ENCODE measurements around the gene BICRA.
A peak's percentile ranks its signal among the peaks of the same experiment; 100 is the strongest.

BICRA gene

DNA sequence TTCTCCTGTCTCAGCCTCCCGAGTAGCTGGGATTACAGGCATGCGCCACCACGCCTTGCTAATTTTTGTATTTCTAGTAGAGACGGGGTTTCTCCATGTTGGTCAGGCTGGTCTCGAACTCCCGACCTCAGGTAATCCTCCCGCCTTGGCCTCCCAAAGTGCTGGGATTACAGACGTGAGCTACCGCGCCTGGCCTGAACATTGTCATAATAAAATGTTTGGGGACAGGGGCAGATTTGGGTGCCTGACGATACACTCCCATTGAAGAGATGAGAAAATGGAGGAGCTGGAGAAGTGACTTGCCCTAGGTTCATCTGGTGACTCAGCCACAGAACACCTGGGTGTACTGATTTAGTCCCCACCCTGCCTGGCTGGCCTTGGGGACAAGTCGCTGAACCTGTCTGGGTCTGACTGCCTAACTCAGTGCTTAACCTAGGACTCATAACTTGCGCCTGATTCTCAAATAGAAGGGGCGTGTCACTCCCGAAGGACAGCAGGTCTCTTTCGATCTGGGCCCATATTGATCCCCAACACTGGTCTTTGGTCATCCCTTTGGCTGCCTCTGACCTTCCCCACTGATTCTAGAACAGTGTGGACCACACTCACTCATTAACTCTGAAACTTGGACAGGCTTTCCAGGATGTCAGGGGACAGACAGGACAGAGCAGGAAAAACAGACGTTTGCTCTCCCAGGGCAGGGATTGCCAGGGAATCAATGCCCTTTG, 7.6 kb upstream of the BICRA start:
- no peak for DNase-seq

DNA sequence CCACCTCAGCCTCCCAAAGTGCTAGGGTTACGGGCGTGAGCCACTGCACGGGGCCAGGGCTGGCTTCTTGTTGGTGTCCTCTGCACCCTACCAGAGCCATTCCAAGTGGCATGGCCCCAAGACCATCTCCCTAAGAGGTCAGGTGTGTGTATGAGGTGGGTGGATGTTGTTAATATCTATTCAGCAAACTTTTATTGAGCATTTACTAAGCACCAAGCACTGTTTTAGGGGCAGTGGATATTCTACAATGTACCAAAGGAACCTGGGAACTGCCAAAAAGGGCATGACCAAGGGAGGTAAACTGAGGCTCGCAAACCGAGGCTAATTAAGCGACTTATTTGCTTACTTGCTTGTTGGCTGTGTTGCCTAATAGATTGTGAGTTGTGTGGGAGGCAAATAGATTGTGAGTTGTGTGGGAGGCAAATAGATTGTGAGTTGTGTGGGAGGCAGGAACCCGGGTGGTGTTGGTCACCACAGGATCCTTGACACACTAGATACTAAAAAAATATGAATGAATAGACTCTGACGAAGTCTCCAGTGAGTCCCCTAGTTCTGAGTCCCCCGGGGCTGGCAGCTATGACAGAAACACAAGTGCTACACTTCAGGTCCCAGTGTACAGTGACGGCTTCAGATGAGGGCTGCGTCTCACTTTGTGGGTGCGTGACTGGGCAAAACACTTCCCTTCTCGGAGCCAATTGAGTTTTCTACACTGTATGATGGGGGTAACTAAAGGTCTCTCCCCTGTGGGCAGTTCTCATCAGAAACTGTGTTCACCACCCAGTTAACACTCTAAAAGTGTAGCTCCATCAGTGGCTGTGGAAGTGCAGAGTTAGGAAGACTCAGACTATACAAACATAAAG, 5.0 kb upstream of the BICRA start:
- no peak for DNase-seq

DNA sequence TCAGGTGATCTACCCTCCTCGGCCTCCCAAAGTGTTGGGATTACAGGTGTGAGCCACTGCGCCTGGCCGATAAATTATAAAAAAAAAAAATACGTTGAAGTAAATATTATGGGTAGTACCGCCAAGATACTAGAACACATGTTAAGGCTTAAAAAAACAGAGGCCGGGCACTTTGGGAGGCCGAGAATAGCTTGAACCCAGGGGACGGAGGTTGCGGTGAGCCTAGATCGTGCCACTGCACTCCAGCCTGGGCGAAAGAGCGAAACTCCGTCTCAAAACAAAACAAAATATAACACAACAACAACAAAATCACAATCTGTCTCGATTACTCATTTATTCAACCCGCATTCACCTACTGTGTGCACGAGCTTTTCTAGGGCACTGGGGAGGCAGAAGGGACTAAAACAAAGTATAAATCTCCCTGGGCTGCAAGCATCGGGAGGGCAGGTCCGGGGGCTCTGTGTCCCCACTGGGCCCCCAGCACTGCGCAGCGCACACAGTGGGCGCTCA, 1.3 kb upstream of the BICRA start:
- no peak for DNase-seq

DNA sequence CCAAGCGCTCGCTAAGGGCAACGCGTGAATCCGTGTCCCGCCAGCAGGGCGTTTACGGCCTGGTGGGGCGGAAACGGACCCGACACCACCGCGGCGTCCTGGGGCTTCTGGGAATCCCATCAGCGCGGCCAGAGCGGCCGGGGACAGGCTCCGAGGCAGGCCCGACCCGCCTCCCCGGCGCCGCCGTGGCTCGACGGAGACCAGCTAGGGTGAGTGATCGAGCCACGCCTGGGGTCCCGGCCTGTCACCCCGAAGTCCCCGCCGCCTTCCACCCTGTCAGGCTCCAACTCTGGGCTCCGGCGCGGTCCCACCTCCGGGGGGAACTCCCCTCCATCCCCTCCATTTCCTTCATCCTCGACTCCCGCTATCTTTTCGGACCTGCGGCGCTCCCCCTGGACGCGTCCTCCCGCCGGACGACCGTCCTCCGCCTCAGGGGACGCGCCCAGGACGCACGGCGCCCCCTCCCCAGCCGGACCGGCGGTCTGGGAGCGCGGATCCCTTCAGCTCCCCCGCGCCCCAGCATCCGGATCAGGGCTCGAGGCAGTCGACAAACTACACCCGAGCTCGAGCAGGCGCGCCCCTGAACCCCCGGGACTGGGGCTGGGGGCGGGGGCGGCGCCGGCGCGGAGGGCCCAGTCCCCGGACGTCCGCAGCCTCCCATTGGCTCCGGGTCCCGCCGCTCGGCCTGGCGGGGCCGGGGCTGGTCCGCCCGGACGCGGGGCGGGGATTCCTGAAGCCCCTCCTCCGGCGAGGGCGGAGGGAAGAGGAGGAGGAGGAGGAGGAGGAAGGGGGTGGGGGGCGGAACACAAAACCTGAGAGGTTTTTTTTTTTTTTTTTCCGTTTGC, 638 bp upstream of the BICRA start:
- peak; percentile 96 for DNase-seq

DNA sequence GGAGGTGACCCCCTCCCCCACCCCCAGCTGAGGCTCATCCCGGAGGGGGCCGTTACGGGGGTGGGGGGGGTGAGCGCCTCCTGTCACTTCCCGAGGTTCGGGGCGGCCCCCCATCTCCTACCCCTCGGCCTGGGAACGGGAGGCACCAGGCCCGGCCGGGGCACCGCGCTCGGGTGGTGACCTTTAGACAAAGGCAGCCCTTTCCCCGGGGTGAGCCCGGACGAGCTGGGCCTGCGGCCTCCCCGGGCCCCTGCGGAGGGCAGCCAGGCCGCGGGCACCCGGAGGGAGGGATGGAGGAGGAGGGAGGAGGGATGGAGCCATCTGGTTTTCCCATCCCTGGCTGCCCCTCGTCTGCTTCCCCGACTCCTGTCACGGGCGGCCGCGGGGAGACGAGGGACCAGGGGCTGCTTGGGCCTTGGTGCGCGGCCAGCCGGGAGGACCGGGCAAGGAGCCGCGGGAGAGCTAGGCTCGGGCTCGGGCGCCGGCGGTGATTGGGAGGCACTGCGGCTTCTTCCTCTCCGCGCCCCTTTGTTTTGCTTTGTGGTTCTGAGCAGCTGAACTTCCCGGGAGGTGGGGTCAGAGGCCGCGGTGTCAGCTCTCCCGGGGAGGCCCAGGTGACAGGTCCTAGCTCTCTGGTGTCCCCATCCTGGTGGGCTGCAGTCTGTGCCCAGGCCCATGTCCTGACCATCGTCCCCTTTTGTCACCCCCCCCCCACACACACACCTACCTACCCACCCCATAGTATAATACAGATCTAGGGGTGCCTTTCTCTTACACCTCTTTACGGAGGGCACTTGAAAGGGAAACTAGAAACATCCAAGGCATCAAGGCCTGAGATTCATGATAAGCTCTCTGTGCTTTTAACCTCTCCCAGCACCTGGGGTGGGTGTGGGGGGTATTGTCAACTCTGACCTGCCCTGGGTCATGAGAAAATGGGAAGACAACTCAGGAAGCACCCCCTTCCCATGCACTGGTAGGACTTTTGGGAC, 1.3 kb downstream of the BICRA start:
- peak; percentile 29 for DNase-seq

DNA sequence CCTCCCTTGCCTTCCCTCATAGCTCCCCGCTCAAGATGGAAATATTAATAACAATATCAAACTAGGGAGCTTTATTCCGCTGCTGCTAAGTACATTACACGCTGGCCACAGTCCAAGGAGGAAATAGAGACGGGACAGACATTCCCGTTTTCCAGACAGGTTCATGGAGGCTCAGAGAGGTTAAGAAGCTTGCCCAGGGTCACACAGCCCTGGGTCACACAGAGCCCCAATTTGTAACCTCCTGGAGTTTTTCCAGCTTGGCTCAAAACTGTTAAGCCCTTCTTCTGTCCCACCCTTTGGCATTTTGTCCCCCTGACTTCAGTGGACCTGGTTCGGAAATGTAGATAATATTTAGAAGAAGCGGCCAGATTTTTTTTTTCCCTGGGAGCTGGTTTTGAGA, 2.0 kb downstream of the BICRA start:
- no peak for DNase-seq

DNA sequence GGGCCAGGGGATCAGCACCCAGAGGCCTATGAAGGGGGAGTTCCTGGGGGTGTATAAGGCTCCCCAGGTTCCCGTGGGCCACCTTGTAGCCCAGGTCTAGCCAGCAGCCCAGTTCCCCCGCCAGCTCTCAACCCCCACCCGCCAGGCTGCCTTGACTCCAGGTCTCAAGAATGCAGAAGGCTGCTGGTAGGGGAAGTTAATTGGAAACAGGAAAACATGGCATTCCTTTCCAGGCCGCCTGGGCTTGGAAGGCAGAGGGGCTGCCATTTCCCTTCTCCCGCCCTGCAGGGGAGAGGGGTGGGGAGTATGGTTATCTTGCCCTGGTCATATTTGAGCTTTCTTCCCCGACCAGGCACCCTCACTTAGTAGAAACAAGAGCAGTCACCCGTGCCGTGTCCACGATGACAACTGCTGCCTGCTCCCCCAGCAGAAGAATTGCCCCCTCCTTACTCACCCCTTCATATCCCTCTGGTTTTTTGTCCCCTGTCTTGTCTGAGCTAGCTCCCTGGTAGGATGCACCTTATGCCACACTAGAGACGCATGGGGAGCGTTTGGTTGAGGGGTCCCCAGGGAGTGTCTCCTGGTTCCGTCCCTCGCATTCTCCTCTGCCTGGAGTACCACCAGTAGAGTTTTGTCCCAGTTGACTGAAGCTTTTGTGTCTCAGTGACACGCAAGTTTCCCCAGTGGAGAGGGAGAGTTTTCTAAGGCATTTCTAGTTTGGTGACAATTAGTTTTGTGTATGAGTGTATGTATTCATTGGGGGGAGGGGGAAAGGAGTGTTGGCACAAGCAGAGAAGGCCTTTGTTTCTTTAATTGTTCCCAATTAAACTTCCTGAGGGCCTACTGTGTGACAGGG, 4.5 kb downstream of the BICRA start:
- peak; percentile 93 for DNase-seq

DNA sequence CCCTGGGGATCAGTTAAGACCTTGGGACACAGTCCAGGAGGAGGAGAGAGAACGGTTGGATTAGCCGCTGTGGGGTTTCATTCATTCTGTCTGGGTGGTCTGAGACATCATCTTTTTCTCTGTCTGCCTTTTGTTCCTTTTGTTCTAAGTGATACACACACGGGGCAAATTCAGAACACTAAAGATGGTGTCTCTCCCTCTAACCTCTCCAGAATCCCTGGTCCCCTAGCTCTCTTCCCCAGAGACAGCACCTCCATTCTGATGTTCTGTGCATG, 5.0 kb downstream of the BICRA start:
- DNase-seq: no peak

DNA sequence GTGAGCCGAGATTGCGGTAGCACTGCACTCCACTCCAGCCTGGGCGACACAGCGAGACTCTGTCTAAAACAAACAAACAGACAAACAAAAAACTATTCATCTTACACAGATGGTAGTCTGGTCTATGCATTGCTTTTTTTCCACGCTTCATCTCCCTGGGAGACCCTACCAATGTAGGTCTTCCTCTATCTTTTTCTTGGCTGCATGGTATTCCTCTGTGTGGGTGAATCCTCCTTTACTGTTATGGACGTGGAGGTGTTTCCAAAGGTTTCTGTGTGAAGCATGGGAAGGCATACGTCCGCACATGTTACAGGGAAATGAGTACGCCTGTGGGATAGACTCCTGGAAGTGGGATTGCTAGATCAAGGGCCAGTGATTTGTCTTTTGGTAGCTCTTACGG, 5.6 kb downstream of the BICRA start:
- no peak for DNase-seq

DNA sequence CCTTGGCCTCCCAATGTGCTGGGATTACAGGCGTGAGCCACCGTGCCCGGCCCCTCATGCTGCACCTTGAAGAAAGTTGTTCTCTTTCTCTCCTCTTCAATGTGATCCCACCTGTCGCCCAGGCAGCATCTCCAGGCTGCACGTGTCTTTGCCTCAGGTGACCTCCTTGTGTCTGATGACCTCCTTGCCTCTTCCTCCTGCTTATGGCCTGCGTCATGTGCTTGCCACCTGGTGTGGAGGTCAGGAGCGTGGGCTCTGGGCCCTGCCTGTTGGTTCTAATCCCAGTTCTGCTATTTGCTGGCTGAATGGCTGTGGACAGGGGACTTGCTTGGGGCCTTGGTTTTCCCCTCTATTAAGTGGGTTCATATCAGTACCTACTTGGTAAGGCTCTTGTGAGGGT, 6.3 kb downstream of the BICRA start:
- DNase-seq: no peak

DNA sequence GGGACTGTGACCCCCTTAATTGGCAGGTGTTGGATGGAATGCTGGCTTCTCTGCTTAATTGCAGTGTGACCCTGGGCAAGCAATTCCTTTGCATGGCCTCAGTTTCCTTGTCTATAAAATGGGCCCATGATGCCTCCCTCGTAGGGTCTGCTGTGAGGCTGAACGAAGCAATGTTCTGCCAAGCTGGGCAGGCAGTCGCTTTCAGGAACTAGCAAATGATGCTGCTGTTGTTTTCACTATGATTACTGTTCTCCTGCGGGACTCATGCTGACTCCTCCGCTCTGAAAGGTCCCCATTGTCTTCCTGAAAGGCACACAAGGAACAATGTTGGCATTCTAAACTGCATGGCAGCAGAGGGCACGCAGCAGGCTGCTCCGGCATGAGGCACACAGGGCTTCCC, 6.8 kb downstream of the BICRA start:
- no peak for DNase-seq

DNA sequence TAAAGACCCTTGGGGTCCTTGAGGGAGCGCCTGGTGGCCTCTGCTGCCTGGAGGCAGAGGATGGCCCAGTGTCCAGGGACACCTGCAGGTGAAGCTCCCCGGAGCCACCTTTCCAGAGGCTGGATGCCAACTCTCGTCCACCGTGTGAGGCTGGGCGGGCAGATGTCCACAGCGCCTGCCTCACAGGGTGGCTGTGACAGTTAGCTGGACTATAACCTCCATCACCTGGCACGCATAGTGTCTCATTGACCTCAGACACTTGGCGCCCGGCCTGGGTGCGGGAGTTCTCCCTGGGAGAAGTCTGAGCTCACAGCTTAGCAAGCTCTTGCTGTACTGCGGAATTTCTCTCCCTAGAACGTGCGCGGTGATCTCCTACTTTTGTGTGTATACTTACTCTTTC, 9.8 kb downstream of the BICRA start:
- DNase-seq: no peak

DNA sequence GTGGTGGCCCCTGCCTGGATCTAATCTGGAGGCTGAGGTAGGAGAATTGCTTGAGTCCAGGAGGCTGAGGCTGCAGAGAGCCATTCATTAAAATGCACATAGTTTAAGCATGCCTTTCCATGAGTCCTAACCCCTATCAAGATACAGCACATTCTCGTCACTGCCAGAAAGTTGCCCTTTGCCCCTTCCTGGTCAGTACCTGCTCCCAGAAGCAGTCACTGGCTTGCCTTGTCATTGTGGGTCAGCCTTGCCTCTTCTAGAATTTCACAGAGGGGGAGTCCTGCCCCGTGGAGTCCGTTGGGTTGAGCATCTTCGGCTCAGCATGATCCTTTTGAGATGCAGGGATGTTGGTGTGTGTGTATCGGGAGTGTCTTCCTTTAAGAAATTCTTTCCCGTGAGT, 10.8 kb downstream of the BICRA start:
- no peak for DNase-seq

DNA sequence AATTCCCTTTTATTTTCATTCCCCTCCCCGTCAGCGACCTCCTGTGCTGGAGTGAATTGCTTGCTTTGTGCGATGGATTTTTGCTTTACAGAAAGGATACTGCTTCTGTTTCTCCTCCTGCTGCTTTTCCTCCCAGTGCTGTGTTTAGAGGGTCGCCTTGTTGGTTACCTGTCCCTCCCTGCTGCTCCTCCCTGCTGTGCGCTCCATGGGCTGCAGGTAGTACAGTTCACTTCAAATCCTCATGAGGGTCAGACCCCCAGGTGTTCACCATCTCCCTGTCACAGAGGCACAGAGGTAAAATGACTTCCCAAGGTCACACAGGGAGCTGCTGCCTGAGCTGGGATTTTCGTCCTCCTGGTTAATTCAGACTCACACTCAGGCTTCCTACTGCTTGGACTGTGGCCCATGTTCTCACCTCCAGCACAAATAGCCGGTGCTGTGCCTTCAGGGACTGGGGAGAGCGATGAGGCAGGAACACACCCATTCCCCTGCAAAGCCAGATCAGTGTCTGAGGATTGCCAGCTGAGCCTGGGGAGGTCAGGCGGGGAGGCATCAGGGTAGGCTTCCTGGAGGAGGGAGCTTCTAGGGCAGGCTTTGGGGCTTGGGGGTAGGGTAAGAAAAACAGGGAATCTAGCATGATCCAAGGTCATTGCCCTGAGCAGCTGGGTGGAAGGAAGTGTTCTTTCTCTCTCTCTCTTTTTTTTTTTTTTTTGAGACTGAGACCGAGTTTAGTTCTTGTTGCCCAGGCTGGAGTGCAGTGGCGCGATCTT, 14.4 kb downstream of the BICRA start:
- DNase-seq: no peak

DNA sequence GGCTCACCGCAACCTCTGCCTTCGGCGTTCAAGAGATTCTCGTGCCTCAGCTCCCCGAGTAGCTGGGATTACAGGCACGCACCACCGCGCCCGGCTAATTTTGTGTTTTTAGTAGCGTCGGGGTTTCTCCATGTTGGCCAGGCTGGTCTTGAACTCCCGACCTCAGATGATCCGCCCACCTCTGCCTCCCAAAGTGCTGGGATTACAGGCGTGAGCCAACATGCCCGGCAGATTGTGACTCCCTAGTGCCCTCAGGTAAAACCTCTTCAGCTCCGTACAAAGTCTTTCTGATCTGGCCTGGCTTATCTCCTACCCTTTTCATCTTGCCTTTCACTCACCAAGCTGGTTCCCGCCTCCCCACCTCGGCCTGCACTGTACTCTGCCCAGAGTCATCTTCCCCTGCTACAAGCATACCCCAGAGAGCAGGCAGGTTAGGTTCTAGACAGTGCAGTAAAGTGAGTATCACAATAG, 15.0 kb downstream of the BICRA start:
- DNase-seq: no peak

DNA sequence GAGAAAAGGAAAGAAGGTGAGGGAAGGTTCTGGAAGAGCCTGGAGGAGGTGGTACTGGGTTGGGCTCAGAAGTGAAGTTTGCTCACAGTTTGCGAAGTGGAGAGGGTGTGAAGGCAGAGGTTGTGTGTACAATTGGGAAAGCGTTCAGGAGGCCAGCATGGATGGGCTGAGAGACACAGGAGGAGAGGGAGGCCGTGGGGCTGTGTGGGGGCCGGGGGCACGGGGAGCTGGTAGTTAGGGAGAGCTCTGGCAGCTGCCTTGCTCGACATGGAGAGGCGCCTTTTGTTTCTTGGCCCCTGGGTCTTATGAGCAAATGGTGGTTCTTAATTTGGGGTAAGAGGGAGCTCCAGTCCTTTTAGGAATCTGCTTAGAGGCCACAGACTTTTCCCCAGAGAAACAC, 16.7 kb downstream of the BICRA start:
- no peak for DNase-seq

DNA sequence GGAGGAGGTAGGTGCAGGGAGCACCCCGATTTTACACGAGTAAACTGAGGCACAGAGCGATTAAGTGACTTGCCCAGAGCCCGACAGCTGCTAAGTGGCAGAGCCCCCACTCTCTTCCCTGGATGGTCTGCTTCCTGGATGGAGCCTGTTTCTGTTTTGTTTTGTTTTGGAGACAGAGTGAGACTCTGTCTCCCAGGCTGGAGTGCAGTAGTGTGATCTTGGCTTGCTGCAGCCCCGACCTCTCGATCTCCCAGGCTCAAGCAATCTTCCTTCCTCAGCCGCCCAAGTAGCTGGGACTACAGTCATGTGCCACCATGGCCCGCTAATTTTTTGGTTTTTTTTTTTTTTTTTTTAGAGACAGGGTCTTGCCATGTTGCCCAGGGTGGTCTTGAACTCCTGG, 17.3 kb downstream of the BICRA start:
- DNase-seq: no peak

DNA sequence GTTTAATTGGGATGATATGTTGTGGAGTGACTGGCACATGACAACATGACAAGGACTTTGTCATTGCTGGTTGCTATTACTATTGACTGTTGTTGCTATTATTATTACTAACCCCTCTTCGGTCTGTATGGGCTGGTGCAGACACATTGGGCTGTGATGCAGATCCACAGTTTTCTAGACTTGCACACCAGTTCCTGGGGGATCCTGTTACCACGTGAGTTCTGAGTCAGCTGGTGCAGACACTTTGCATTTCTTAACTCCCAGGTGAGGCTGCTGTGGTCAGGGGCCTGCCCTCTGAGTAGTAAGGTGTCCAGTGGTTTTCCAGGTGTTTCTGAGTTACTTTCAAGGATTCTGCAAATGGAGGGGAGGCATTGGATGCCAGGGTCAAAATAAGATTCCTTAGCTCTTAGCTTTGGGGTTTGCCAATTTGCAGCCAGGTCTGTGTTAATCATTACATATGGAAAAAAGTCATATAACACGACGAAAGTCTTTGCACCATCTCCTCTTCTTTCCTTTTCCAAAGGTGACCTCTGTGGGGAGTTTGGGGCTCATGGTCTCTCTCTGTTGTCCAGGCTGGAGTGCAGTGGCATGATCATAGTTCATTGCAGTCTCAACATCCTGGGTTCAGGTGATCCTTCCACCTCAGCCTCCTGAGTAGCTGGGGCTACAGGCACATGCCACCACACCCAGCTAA, 19.3 kb downstream of the BICRA start:
- no peak for DNase-seq

DNA sequence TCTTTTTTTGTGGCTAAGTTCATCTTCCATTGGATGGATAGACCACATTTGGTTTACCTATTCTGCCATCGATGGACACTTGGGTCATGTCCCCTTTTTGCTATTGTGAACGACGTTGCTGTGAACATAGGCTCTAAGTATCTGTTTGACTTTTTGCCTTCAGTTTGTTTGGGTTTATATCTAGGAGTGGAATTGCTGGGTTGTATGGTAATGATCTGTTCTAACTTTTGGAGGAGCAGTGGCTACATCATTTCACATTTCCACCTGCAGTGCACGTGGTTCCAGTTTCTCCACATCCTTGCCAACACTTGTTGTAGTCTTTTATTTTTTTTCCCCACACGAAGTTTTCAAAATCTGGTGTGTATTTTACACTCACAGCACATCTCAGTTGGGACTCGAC, 21.7 kb downstream of the BICRA start:
- DNase-seq: no peak
